Stimulated activated CD4-positive, alpha-beta T cell treated with anti-CD3 and anti-CD28 coated beads, TNF-alpha, amount 100 ng/mL, for 24 hours (primary cell): Measurements from ENCODE around the gene ZNF135.

ENCODE experiments used
- DNase-seq, 3 experiments: peaks; one replicate each; pipeline ENCODE4 v3.0.0-alpha.2; 2020; ENCODE audit warnings: low read depth in 3 of 3

The ZNF135 gene

DNA sequence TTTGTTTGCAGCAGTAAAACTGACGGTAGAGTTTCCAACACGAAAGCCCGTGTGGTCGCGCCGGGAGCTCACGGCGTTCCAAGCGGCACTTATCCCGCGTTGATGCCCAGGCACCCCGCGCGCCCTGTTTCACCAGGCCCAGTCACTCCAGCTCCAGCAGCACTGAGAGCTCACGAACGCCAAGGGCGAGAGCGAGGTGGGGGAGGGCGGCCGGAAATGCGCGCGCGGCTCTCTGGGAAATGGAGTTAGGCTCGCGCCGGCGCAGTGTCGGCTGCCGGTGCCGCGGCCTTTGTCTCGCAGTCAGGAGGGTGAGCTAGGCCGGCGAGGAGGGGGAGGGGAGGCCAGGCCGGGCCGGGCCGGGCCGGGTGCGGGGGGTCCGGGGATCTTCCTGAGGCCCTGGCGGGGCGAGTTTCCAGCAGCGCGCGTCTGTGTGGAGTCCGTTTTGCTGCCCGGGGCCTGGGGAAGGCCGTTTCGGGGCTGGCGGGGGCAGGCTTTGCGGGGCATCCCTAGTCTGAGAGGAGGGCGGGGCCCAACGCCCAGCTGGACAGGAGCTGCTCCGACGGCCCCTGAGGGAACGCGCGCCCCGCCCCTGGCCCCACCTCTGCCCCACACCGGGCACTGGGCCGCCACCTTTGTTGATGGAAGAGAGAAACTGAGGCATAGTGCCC, at the start of gene ZNF135:
TSS of gene ZNF135 (plus strand) at position 280 of the 668 bp plus-strand sequence. CDS start 721 bp downstream, outside the sequence.
- peak; percentile 14 to 60 (median 28) for DNase-seq

DNA sequence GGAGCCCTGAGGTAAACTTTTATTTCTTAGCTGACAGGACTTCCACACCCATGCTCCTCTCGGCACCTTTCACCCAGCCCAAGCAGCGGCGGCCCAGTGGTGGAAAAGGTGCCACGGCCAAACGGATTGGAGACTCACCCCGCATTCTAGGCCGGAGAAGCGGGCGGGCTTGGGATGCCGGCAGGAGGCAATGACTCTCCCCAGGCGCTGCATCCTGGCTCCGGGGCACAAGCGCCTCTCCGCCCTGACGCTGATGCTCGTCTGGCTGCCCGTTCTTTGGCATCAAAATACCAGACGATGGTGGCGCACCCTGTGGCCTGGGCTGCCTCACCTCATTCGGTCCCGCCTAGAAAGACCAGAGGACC, 49.8 kb upstream of the ZNF135 start:
- DNase-seq: no peak

GRCh38 chr19:58009666-58010301, 49.3 kb upstream of the ZNF135 start:
- peak in 2 of 3 experiments; percentile 11 to 49 for DNase-seq

GRCh38 chr19:58010507-58010906, 48.6 kb upstream of the ZNF135 start:
- DNase-seq: no peak

GRCh38 chr19:58014141-58014540, 44.9 kb upstream of the ZNF135 start:
- no peak for DNase-seq

GRCh38 chr19:58020129-58020528, 39.0 kb upstream of the ZNF135 start:
- DNase-seq: no peak

DNA sequence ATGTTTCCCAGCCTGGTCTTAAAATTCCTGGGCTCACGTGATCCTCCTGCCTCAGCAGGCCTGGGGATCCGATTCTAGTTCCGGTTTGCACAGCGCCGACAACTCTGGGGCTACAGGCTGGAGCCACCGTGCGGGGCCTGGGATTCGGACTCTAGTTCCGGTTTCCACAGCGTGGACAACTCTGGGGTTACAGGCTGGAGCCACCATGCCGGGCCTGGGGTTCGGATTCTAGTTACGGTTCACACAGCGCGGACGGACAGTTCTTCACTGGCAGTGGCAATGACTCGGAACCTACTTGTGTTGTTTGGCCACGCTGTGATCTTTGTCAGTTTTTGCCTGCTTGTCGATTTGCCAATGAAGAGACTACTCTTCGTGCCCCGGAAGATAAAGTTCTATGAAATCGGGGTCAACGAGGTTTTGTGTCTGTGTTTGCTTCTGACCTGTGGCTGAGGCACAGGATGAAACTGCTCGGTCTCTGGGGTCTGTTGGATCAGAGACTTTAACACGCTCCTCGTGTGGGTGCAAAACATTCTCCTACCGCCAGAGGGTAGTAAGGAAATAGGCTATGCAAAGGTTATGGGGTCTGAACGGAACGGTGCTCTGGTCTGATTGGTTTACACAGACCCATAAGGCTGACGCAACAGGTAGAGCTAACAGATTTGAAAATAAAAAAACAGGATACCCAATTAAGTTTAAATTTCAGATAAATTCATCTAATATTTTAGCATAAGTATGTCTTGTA, 37.4 kb upstream of the ZNF135 start:
- DNase-seq: peak in 1 of 3 experiments; percentile 14

- no peak for DNase-seq
Measured at GRCh38 chr19:58022283-58022660, 36.8 kb upstream of the ZNF135 start.

DNA sequence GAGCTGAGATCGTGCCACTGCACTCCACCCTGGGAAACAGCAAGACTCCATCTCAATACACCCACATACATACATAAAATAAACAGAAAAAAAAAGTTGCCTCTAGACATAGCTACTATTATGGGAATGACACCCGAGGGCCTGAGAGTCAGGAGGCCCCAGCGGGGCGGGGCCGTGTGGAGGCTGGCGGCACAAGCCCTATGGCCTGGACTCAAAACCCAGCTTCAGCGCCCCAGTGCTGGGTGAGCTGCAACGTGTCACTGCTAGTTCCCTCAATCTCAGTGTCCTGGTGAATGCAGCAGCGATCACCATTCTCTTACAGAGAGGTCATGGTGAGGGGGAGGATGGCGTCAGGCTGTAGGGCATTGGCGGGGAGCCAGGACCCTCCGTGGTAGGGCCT, 34.4 kb upstream of the ZNF135 start:
- DNase-seq: no peak

DNA sequence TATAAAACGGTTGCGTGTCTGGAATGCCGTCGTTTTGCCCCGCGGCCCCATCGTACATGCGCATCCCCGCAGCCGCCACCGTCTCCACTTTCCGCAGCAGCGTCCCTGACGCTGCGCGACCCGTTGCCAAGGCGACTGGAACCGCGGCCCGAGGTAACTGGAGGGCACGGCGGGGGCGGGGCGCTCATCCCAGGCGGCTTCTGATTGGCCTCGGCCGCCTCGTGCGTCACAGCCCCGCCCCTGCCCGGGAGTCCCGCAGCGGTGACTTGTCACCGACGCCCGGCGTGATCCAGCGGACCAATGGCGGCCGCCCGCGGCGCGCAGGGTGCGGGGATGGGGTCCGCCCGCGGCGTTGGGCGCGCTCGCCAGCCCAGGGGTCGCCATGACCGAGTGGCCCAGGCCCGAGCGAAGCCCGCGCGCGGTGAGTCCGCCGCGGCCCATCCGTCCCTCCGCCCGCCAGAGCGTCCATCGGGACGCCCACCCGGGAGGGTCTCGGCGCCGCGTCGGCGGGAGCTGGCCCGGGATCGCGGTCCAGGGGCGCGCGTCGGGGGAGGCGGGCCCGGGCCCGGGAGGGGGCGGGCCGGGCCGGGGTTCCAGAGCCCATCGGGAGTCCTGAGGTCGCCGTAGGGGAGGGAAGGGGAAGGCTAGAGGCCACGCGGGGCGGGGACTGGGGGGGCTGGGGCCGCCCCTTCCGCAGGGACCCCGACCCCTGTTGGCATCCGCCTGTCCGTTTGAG, 25.2 kb upstream of the ZNF135 start, which contains the start of gene ZSCAN1:
TSS of gene ZSCAN1 (plus strand) at position 285 of the 736 bp plus-strand sequence. CDS start 3,812 bp downstream, outside the sequence.
- DNase-seq: peak in 1 of 3 experiments; percentile 32

DNA sequence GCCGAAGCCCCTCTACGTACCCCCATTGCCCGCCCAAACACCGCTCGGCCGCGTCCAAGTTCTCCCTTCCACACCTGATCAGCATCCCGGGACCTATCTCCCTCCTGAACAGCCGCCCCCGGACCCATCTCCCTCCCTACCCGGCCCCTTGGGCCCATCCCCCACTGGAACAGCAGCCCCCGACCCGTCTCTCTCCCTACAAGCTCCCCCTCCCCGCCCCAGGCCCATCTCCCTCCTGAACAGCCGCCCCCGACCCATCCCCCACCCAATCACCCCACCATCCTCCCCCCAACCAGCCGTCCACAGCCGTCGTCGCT, 24.6 kb upstream of the ZNF135 start:
- no peak for DNase-seq

DNA sequence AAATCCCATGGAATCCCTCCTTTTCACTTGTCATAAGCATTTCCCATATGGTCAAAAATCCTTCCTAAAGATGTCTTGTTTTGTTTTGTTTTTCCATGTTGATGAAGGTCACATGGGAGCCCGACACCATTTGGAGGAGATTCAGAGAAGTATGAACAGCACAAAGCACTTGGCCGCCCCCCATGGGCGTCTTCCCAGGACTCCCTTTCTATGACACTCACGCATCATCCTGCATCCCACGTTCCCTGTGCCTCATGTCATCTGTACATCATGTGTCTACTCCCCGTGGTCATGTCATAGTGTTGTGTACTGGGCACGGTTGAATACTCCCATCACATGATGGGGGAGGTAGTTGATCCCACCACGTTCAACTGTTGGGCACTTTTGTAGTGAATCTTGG, 23.2 kb upstream of the ZNF135 start:
- no peak for DNase-seq

DNA sequence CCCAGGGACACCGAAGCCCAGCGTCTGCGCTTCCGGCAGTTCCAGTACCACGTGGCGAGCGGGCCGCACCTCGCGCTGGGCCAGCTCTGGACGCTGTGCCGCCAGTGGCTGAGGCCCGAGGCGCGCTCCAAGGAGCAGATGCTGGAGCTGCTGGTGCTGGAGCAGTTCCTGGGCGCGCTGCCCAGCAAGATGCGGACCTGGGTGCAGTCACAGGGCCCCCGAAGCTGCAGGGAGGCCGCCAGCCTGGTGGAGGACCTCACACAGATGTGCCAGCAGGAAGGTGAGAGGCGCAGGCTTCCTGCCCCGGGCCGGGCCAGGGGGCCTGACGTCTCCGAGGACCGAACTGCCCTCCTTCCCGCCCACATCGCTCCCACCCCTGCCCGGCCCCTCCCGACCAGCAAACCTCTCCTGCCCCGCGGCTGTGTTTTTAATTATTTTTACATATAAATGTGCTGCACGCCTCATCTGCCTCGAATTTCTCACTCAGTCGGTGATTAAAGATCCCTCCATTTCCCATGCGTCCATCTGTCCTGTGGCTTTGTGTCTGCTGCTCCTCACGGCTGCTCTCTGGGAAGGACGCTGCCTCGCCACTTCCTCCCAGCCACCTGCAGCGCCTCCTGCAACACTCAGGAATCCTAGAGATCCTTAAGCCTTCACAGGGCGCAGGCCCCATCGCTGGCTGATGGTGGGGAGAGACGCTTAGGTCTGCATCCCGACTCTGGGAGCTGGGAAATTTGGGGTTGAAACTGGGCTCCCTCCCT, 21.0 kb upstream of the ZNF135 start:
- no peak for DNase-seq

GRCh38 chr19:58038688-58039204, 20.3 kb upstream of the ZNF135 start:
- DNase-seq: no peak

- no peak for DNase-seq
Measured at GRCh38 chr19:58040751-58041525, 18.1 kb upstream of the ZNF135 start.

- DNase-seq: peak in 1 of 3 experiments; percentile 5
Measured at GRCh38 chr19:58042495-58043340, 16.4 kb upstream of the ZNF135 start.

- no peak for DNase-seq
Measured at GRCh38 chr19:58044391-58044790, 14.7 kb upstream of the ZNF135 start.

GRCh38 chr19:58044886-58045285, 14.2 kb upstream of the ZNF135 start:
- no peak for DNase-seq

DNA sequence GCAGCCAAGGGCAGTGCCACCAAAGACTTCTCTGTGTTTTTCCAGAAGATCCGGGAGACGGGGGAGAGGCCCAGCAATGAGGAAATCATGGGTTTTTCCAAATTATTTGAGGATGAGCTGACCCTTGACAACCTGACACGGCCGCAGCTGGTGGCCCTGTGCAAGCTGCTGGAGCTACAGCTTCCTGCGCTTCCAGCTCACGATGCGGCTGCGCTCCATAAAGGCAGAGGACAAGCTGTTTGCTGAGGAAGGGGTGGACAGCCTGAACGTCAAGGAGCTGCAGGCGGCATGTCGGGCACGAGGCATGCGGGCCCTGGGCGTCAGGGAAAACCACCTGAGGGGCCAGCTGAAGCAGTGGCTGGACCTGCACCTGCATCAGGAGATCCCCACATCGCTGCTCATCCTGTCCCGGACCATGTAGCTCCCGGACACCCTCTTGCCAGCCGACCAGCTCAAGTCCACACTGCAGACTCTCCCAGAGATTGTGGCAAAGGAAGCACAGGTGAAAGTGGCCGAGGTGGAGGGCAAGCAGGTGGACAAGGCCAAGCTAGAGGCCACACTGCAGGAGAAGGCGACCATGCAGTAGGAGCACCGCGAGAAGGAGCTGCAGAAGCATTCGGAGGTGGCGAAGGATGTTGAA, 13.6 kb upstream of the ZNF135 start:
- DNase-seq: no peak
